PC-3 (cell line): ENCODE data around the gene SIN3B. TPM values are rescaled to one million over a fixed set of nuclear protein-coding genes. Genes with fewer than 3 reads are reported as not detected.

ENCODE experiments used
- ATAC-seq: fragments of 200-7000 bp; cut with Tn5 transposase; 2 replicates; pipeline ENCODE4 v1.9.1; 2020; ENCODE audit warnings: mild to moderate bottlenecking, moderate library complexity
- BruUV-seq: library from RNA; stranded (reverse); fragments of 400-500 nt; replicated peaks from 2 replicates; lab custom pipeline; 2021; lab: Mats Ljungman, UMichigan
- CTCF ChIA-PET: fragments of 300-600 bp; sonication (Branson Sonifier 250); formaldehyde crosslinking; loops from one replicate; lab custom pipeline; 2022; ENCODE audit warnings: antibody characterized with exemption; lab: Charles Lee
- POLR2A ChIA-PET: fragments of 300-600 bp; sonication (Branson Sonifier 250); formaldehyde crosslinking; loops from one replicate; lab custom pipeline; 2022; ENCODE audit warnings: antibody characterized with exemption; ENCODE audit not compliant: unreplicated experiment; lab: Charles Lee
- DNase-seq: peaks from one replicate; pipeline ENCODE4 v3.0.0-alpha.2; 2015
- H2AFZ ChIP-seq: fragments of 300-600 bp; sonication (generic); 2 replicates; pipeline ENCODE4 v1.6.0; 2016; ENCODE audit warnings: antibody characterized with exemption, low read length
- H3F3A ChIP-seq: fragments of 300-600 bp; sonication (generic); one replicate; pipeline ENCODE4 v1.6.0; 2017; ENCODE audit warnings: antibody characterized with exemption, low read length, control low read depth, mild to moderate bottlenecking; ENCODE audit not compliant: unreplicated experiment
- H3K27ac ChIP-seq: fragments of 300-600 bp; sonication (generic); 2 replicates; pipeline ENCODE4 v1.5.1; 2016; ENCODE audit warnings: mild to moderate bottlenecking, low read length
- H3K27me3 ChIP-seq: fragments of 300-600 bp; sonication (generic); 2 replicates; pipeline ENCODE4 v1.6.1; 2016; ENCODE audit warnings: low read length, mixed read lengths
- H3K36me3 ChIP-seq: fragments of 300-600 bp; sonication (generic); 2 replicates; pipeline ENCODE4 v1.6.1; 2016; ENCODE audit warnings: low read depth, mixed run types, low read length, mixed read lengths
- H3K4me1 ChIP-seq: fragments of 300-600 bp; sonication (generic); 2 replicates; pipeline ENCODE4 v1.5.1; 2016; ENCODE audit warnings: low read length; ENCODE audit not compliant: insufficient read depth
- H3K4me2 ChIP-seq: fragments of 300-600 bp; sonication (generic); 2 replicates; pipeline ENCODE4 v1.6.0; 2016; ENCODE audit warnings: low read length
- H3K4me3 ChIP-seq: fragments of 300-600 bp; sonication (generic); 2 replicates; pipeline ENCODE4 v1.5.1; 2016; ENCODE audit warnings: mild to moderate bottlenecking, low read length, mixed read lengths
- H3K79me2 ChIP-seq: fragments of 300-600 bp; sonication (generic); 2 replicates; pipeline ENCODE4 v1.6.1; 2017; ENCODE audit warnings: low read length, mixed read lengths
- H3K9ac ChIP-seq: fragments of 300-600 bp; sonication (generic); 2 replicates; pipeline ENCODE4 v1.6.0; 2016; ENCODE audit warnings: mild to moderate bottlenecking, low read length
- H3K9me2 ChIP-seq: fragments of 300-600 bp; sonication (generic); replicated peaks from 2 replicates; pipeline ENCODE4 v1.6.1; 2016; ENCODE audit warnings: mixed run types, low read length, mixed read lengths
- H3K9me3 ChIP-seq: fragments of 300-600 bp; sonication (generic); 2 replicates; pipeline ENCODE4 v1.6.1; 2016; ENCODE audit warnings: low read length, mixed read lengths
- H4K20me1 ChIP-seq: fragments of 300-600 bp; sonication (generic); 2 replicates; pipeline ENCODE4 v1.6.1; 2016; ENCODE audit warnings: low read length, mixed read lengths
- EZH2 ChIP-seq: fragments of 300-600 bp; sonication (generic); IDR thresholded peaks from one replicate; pipeline ENCODE4 v1.6.1; 2017; ENCODE audit warnings: antibody characterized with exemption, mild to moderate bottlenecking, low read length; ENCODE audit not compliant: unreplicated experiment
- EZH2phosphoT487 ChIP-seq: fragments of 300-600 bp; sonication (generic); IDR thresholded peaks from 2 replicates; pipeline ENCODE4 v1.6.1; 2018; ENCODE audit warnings: mild to moderate bottlenecking, antibody characterized with exemption, low read length, borderline replicate concordance
- intact Hi-C: fragments of 100-400 bp; cut with micrococcal nuclease; formaldehyde crosslinking; loops from 2 replicates; pipeline ENCODE4 v1.9.0; 2023
- total RNA-seq: library from RNA; depleted of rRNA; stranded (reverse); fragments of >200 nt; gene quantifications from 2 replicates; pipeline ENCODE4 v1.2.3, GENCODE V29; 2014
- TF ChIP-seq, protein P1 (sequence below): fragments of 300-600 bp; sonication (generic); conservative IDR thresholded peaks from 2 replicates; pipeline ENCODE4 v1.5.1; 2017; ENCODE audit warnings: antibody characterized with exemption, low read depth, mild to moderate bottlenecking, low read length

SIN3B gene
- total RNA-seq, 1 experiment from 2014 or later, result 46.4 TPM

DNA sequence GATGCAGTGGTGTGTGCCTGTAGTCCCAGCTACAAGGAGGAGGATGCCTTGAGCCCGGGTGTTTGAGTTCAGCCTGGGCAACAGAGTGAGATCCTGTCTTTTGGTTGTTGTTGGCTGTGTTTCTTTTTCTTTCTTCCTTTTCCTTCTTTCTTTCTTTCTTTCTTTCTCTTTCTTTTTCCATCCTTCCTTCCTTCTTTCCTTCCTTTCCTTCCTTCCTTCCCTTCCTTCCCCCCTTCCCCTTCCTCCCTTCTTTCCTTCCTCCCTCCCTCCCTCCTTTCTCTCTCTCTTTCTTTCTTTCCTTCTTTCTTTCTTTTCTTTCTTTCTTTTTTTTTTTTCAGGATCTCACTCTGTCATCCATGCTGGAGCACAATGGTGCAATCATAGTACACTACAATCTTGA, 46.5 kb upstream of the SIN3B start:
- ATAC-seq, result no peak
- Histone ChIP-seq H2AFZ (no peak overlapping the region), H3K9ac (no peak overlapping the region), H3K4me3 (no peak overlapping the region), H3K9me2 (no peaks in the 10 kb centered on the region), H3K4me2 (no peak overlapping the region), H3K4me1 (no peaks in the 10 kb centered on the region), H3K9me3 (no peaks in the 10 kb centered on the region), H3K27ac (no peak overlapping the region), H4K20me1 (no peaks in the 10 kb centered on the region), H3K36me3 (no peaks in the 10 kb centered on the region), H3K27me3 (no peaks in the 10 kb centered on the region), H3F3A (no peaks in the 10 kb centered on the region), H3K79me2 (no peaks in the 10 kb centered on the region)
- intact Hi-C loops, result no loop called here
- DNase-seq, result no peak
- BruUV-seq, result no TSS peak
- CTCF ChIA-PET, result no interaction called here
- POLR2A ChIA-PET, result interaction anchor here (0.6 kb wide), 1 partner anchor 163 kb away, joined by 3 read pairs; no protein-coding TSS in a partner anchor
- TF ChIP-seq EZH2 (no peak), EZH2phosphoT487 (no peak)
- TF ChIP-seq, protein P1, sequence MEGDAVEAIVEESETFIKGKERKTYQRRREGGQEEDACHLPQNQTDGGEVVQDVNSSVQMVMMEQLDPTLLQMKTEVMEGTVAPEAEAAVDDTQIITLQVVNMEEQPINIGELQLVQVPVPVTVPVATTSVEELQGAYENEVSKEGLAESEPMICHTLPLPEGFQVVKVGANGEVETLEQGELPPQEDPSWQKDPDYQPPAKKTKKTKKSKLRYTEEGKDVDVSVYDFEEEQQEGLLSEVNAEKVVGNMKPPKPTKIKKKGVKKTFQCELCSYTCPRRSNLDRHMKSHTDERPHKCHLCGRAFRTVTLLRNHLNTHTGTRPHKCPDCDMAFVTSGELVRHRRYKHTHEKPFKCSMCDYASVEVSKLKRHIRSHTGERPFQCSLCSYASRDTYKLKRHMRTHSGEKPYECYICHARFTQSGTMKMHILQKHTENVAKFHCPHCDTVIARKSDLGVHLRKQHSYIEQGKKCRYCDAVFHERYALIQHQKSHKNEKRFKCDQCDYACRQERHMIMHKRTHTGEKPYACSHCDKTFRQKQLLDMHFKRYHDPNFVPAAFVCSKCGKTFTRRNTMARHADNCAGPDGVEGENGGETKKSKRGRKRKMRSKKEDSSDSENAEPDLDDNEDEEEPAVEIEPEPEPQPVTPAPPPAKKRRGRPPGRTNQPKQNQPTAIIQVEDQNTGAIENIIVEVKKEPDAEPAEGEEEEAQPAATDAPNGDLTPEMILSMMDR, result no peak

DNA sequence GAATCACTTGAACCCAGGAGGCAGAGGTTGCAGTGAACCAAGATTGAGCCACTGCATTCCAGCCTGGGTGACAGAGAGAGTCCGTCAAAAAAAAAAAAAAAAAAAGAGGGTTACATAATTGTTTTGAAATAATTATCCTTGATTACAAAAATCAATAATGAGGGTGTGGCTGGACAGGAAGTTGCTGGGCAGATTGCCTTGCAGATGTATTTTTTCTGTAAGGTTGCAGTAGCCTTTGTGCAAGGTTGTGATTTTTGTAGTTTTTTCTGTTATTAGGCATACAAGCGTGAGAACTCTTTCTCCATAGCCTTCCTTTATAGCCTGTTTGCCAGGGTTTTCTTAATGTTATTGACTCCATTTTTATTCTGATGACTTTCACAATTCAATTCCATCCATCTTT, 40.7 kb upstream of the SIN3B start:
- CTCF ChIA-PET, result no interaction called here
- no peak overlapping the region for H3K27ac ChIP-seq

DNA sequence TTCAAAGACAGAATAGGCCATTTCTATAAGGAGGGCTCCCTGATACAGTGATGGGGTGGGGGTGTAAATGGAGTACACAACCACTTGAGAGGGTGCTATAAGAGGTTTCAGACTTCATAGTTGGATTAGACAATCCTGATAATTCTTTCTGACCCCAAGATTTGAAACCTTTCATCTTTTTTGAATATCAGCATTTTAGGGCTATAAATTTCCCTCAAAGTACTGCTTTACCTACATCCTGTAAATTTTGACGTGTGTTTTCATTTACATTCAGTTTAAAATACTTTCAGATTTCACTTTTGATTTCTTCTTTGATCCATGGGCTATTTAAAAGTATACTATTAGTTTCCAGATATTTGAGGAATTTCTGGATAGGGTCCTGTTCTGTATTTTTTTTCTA, 40.0 kb upstream of the SIN3B start:
- DNase-seq, result no peak
- peaks cover 8% of the 10 kb centered on the region; the same call in 1 of the 2 replicates for H3K9me3 ChIP-seq
- no peaks in the 10 kb centered on the region for H3K9me2 ChIP-seq
- no peak overlapping the region for H3K4me3 ChIP-seq
- no peaks in the 10 kb centered on the region for H4K20me1 ChIP-seq
- intact Hi-C loops, result no loop called here
- no peak overlapping the region for H3K9ac ChIP-seq
- H3K4me2 ChIP-seq, result no peak overlapping the region
- H2AFZ ChIP-seq, result no peak overlapping the region
- TF ChIP-seq EZH2phosphoT487 (no peak), EZH2 (no peak)
- TF ChIP-seq, protein P1, result no peak
- ChIA-PET CTCF (no interaction called here), POLR2A (no interaction called here)
- no peaks in the 10 kb centered on the region for H3K4me1 ChIP-seq
- peaks cover 6% of the 10 kb centered on the region; the same call in 1 of the 2 replicates for H3K36me3 ChIP-seq
- no TSS peak for BruUV-seq
- H3K79me2 ChIP-seq, result no peaks in the 10 kb centered on the region
- ATAC-seq, result no peak
- H3K27ac ChIP-seq, result no peak overlapping the region
- no peaks in the 10 kb centered on the region for H3K27me3 ChIP-seq
- H3F3A ChIP-seq, result no peaks in the 10 kb centered on the region

More for the DNA sequence above, 40.7 kb upstream of the SIN3B start:
- no TSS peak for BruUV-seq
- Histone ChIP-seq H4K20me1 (no peaks in the 10 kb centered on the region), H3K36me3 (peaks cover 6% of the 10 kb centered on the region; the same call in 1 of the 2 replicates), H3K4me2 (no peak overlapping the region), H3K9me3 (peaks cover 8% of the 10 kb centered on the region; the same call in 1 of the 2 replicates), H3K27me3 (no peaks in the 10 kb centered on the region), H3K4me1 (no peaks in the 10 kb centered on the region), H2AFZ (no peak overlapping the region), H3K79me2 (no peaks in the 10 kb centered on the region), H3K4me3 (no peak overlapping the region), H3K9me2 (no peaks in the 10 kb centered on the region), H3K9ac (no peak overlapping the region), H3F3A (no peaks in the 10 kb centered on the region)
- no peak for DNase-seq
- no peak for ATAC-seq
- intact Hi-C loops, result no loop called here
- POLR2A ChIA-PET, result no interaction called here
- TF ChIP-seq, protein P1, result no peak
- no peak for TF ChIP-seq EZH2
- no peak for TF ChIP-seq EZH2phosphoT487
